Myocyte (in vitro differentiated cells): Measurements from ENCODE around the gene CDR2. TPM values are rescaled to one million over a fixed set of nuclear protein-coding genes. Genes with fewer than 3 reads are reported as not detected.
"Not testable (repeated sequence)": the region's sequence is repeated elsewhere in the genome, so short reads cannot be mapped to it uniquely, and the experiment has no call there.

Experiments
- DNase-seq: peaks from one replicate; pipeline ENCODE4 v3.0.0-alpha.2; 2012; ENCODE audit warnings: low read depth
- total RNA-seq: library from RNA; depleted of rRNA; stranded (reverse); fragments of >200 nt; gene quantifications from 2 replicates; pipeline ENCODE4 v1.2.3, GENCODE V29; 2014

The CDR2 gene
- total RNA-seq, 1 donor from 2014 or later = 23.0 TPM

- no peak for DNase-seq
These were observed 21.7 kb downstream of the CDR2 start for GRCh38 chr16:22352723-22353122.

- no peak for DNase-seq
These were observed 22.3 kb downstream of the CDR2 start for GRCh38 chr16:22352140-22352539.

GRCh38 chr16:22351017-22351416 lies 23.4 kb downstream of the CDR2 start:
- DNase-seq = not testable (repeated sequence)

GRCh38 chr16:22348291-22348690 lies 26.1 kb downstream of the CDR2 start:
- no peak for DNase-seq

GRCh38 chr16:22347100-22347820 lies 27.2 kb downstream of the CDR2 start:
- DNase-seq = no peak

GRCh38 chr16:22346483-22346882 lies 27.9 kb downstream of the CDR2 start:
- DNase-seq = no peak

- no peak for DNase-seq
These were observed 32.3 kb downstream of the CDR2 start for GRCh38 chr16:22342082-22342481.

- no peak for DNase-seq
These were observed 33.5 kb downstream of the CDR2 start for GRCh38 chr16:22340945-22341344.

- no peak for DNase-seq
These were observed 36.4 kb downstream of the CDR2 start for GRCh38 chr16:22337849-22338635.

- DNase-seq = no peak
These were observed 37.4 kb downstream of the CDR2 start for GRCh38 chr16:22337045-22337444.

- no peak for DNase-seq
These were observed 37.8 kb downstream of the CDR2 start for GRCh38 chr16:22336581-22336980.

- DNase-seq = no peak
These were observed 38.7 kb downstream of the CDR2 start for GRCh38 chr16:22335668-22336246.

GRCh38 chr16:22333457-22333994 lies 40.9 kb downstream of the CDR2 start:
- DNase-seq = no peak

- no peak for DNase-seq
These were observed 44.1 kb downstream of the CDR2 start for GRCh38 chr16:22330326-22330725.

- no peak for DNase-seq
These were observed 45.2 kb downstream of the CDR2 start for GRCh38 chr16:22329199-22329695.

- no peak for DNase-seq
These were observed 46.2 kb downstream of the CDR2 start for GRCh38 chr16:22328081-22328725.

GRCh38 chr16:22327446-22327775 lies 47.0 kb downstream of the CDR2 start:
- no peak for DNase-seq

- DNase-seq = no peak
These were observed 47.5 kb downstream of the CDR2 start for GRCh38 chr16:22326771-22327445.

GRCh38 chr16:22326369-22326652 lies 48.1 kb downstream of the CDR2 start:
- DNase-seq = peak; percentile 9

- DNase-seq = no peak
These were observed 48.6 kb downstream of the CDR2 start for GRCh38 chr16:22325598-22326368.
